Measurements from ENCODE around the gene RIPOR3.
"Not testable (repeated sequence)": the region's sequence is repeated elsewhere in the genome, so short reads cannot be mapped to it uniquely, and the experiment has no call there.

The RIPOR3 gene

DNA sequence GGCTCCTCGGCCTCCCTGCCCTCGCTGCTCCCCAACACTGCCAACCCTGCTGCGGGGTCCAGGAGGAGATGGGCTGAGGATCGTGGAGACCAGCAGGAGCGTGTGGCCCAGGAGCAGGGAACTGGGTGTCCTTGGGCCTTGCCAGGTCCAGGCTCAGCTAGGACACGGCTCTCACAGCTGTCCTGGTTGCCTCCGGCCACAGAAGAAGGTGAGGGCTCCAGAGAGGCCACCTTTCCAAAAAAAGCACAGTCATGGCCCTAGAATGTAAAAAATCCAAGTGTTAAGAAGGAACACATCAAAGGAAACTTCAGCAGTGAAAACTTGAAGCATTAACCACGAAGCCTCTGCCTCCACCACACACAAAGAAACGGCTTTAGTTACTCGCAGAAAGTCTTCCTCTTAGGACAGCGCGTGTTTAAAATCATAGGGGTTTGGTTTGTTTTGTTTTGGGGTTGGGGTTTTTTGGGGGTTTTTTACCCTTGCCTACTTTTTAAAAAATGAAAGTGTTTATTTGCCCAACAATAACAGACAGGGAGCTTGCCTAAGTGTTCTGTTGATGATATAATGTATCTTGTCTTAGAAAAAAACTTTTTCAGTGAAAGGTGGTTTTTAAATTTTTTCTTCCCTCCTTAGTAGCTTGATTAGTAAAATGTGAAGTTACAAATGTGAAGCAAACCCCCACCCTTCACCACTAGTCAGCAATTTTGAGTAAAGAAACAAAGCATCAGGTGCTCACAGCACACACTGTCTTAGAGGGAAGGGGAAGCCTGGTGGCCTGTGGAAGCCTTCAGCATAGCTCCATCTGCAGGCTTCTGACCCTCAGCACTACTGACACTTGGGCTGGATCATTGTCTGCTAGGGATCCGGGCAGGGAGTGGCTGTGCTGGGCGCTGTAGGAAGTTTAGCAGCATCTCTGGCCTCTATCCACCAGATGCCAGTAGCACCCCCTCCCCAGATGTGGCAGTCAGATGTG, 121.2 kb downstream of the RIPOR3 start:
- FAIRE-seq, result no peak

DNA sequence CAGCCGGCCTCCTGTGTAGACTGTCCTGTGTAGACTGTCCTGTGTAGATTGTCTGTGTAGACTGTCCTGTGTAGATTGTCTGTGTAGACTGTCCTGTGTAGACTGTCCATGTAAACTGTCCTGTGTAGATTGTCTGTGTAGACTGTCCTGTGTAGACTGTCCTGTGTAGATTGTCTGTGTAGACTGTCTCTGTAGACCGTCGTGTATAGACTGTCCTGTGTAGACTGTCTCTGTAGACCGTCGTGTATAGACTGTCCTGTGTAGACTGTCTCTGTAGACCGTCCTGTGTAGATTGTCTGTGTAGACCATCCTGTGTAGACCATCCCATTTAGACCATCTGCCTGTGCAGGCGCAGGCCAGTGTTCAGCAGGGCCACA, 121.9 kb downstream of the RIPOR3 start:
- not testable (repeated sequence) for FAIRE-seq

DNA sequence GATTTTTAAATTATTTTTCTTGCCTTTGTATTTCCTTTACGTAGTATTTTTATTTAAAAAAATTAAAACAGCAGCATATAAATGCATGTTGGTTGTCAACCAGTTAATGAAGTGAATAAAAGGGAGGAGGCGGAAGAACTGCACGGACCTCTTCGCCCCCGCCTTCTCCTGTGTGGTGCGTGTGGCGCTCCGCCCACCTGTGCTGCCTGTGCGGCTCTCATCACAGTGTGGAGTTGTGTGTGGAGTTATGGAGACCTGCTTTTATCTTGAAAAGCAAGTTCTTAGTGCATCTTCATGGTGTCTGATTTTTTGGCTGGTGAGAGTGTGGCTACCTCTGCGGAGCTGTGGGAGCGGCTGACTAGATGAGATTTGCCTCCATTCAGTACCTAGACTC, 122.8 kb downstream of the RIPOR3 start:
- FAIRE-seq, result no peak

DNA sequence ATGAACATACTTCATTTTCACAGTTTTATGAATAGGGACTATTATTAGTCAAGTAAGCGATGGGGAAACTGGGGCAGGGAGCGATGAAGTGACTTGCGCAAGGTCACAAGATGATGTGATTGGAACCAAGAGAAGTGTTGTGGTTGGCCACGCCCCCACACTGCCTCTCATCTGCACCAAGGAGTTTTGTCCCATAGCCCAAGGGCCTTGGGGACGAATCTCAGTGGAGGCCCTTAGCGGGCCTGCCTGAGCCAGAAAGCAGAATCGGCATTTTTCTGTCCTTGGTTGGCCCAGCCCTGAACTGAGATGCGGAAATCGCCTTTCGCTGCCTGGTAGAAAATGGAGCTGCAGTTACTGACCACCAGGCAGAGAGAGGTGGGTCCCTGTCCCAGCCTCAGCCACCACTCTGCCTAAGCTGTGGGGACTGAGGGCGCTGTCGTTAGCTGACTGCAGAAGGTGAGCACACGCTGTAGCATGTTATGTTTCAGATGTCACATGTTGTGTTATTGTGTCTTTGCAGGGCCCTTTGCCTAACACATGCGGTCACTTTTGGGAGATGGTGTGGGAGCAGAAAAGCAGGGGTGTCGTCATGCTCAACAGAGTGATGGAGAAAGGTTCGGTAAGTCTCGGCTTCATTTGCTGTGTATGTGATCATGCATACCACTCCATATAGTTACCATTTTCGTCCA, 123.3 kb downstream of the RIPOR3 start:
- FAIRE-seq, result no peak

DNA sequence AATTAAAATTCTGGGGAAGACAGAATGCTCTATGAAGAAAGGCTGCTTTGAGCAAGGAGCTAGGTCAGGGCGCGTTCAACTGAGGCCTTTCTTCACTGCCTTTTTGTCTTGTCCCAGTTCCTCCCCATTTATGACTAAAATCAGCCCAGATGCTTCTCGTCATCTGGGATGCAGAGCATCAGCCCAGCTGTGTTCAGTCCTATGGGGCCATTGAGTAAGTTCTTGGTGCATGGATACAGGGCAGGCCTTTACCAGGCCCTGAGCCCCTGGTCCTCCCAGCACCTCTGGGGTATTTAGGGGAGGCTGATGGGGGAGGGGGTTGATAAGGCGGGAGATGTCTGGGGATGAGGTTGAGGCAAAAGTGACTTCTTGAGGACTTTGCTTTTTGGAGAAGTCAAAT, 125.5 kb downstream of the RIPOR3 start:
- FAIRE-seq, result no peak

DNA sequence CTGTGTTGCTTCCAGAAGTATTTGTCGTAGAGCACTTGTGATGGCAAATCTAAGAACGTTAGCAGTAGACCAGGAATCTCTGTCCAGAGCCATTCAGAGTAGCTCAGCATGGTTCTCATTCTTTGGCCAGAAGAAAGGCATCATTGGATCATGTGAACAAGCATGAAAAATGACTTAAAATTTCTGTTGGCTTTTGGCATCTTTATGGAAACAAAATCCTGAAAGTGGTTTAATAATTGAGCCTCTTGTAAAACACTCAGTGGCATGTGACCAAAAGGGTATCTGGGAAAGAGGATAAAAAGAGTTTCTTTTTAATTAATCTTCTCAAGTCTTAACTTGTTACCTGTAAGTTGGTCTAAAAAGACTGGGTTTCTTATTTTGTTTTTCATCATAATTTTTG, 126.0 kb downstream of the RIPOR3 start:
- no peak for FAIRE-seq

DNA sequence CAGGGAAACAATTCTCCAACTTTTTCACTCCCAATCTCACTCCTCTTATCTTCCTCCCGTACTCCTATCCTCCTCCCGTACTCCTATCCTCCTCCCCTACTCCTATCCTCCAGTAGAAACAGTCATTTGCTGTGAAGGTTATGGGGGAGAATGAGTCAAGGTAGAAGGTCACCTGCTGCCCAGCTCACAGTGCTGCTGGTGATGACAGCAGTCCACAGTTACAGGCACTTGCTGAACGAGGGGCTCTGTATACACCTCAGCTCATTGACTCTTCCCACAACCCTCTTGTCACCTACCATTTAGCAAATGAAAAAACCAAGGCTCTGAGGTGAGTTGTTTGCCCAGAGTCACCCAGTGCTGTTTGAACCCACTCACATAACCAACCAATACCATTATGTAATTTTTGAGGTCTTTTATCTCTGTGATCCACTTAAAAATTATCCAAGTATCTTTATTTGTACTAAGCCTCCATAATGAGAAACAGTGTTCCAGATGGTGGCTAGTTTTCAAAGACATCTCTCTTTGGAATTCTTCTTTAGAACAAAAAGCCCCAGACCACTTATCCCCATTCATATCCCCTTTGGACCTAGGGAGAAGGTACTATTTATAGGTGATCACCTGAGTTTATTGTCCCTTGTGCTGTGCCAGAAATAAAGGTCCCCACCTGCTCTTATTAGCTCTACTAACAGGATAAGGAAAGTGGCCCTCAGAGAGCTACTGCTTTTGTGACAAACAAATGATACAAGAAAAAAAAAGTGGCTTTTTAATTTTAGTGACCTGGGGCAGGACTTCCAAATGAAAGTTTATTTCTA, 128.0 kb downstream of the RIPOR3 start:
- no peak for FAIRE-seq

DNA sequence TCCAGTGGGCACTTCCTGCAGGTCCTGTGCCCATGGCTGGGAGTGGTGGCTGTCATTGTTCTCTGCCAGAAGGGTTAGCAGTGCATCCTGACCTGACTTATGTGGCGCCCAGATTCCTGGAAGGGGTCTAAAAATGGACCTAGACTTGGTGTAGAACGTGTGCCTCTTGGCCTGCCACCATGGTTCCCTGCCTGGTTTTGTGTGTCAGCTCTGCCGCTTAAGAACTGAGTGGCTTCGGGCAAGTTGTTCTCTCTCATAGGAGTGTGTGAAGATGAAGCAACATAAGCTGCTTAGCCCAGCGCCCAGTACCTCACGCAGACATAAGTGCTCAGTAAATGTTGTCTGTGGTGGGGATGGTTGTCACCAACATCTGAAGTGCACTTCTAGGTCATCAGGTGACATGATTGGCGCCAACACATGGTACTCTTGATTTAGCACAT, 129.1 kb downstream of the RIPOR3 start:
- no peak for FAIRE-seq

DNA sequence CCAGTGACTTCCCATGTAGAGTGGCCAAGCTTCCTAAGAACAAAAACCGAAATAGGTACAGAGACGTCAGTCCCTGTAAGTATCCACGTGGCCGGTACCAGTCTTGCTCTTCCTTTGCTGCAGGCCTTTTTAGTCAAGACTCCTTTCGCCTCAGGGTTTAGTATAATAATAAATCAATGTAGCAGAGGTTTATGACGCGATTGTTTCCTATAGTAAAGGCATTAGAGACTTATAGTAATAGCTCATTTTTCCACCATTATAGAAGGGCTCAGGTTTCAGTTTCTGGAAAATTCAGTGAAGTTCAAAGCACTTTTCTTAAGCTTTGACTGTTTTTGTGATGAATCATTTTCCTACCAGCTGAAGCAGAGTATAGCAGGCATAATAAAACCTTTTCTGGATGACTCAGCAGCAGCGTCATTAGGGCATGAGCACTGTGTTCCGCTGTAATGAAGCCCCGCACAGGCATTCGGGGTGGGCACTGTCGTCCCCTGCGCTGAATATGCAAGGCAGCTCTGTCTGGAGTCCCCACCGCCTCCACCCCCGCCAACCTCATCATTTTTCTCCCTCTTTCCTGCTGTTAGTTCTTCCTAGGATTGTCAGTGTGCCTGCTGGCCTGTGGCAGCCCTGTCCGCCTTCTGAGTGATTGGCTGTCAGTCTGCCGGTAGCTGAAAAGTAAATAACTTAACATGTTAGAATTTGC, 129.8 kb downstream of the RIPOR3 start:
- no peak for FAIRE-seq

DNA sequence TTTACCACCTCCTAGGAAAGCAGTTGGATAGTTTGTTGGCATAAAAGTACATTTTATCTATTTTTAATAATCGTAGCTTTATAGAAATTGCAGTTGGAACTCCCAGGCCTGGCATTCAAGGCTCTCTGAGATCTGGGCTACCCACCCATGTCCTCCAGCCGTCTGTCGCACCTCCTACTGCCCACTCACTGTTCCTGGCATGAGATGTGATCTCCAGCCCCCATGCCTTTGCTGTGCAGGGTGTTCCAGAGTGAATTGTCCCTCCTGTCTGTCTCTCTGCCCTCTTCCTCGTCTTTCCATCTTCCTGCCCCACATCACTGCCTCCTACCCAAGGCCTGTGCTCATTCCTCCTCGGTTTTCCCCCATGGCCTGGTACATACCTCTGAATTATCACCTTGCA, 130.5 kb downstream of the RIPOR3 start:
- no peak for FAIRE-seq

DNA sequence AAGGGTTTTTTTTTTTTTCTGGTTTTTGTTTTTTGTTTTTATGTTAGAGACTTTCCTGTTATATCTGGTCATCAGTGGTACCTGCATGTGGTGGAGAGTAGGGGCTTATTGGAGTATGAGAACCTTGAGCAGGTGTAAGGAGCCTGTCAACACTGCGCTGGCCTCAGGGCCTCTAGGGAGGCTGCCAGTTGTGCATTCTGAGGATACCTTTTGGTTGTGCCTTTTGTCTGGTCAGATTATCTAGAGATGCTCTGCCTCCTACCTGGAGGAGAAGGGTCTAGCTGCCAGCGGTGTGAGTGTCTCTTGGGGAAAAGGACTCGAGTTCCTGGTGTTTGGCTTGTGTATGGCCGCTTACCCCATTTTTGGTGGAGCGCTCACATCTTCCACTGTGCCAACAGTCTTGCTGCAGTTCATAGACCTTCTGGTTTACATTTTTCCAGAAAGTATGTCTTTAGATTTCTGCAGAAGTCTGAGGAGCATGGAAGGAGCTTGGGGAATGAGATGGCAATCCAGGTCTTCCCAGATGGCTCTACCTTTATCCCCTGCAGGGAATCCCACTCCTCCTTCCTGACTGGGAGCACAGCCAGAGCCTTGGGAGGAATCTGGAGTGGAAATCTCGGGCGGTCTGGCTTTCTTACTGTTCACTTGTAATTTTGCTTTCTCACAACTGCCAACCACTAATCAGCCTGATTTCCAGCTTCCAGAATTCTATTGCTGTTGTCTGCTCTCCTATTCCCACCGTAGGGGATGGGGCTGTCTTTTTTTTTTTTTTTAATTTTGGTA, 131.3 kb downstream of the RIPOR3 start:
- no peak for FAIRE-seq

DNA sequence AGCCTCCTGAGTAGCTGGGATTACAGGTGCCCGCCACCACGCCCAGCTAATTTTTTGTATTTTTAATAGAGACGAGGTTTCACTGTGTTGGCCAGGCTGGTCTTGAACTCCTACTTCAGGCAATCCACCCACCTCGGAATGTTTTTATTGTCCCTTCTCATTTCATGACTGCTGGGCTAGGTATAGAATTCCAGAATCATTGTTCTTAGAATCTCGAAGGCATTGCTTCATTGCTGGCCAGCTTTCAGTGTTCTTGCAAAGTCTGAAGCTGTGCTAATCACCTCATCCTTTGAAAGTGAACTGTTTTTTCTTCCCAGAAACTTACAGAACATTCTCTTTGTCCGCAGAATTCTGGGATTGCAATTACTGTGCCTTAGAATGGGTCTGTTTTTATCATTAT, 132.2 kb downstream of the RIPOR3 start:
- FAIRE-seq, result no peak

DNA sequence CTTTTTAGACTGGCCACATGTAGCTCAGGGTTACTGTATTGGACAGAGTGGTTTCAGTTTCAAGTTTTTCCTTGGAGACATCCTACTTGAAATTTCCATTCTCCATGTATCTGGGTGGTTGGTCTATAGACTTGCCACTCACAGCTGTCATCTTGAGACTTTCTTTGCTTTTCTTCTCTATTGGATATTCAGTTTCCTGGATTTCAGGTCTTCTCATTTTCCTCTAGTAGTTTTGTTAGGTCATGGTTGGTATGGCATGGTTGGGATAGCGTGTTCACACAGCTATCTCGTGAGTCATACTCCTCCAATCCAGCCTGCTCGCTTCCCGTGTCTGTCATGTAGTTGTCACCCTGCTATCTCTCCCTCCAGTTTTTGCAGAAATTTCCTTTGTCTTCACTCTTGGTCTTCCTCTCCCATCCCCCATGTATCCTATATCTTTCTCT, 132.8 kb downstream of the RIPOR3 start:
- FAIRE-seq, result no peak

DNA sequence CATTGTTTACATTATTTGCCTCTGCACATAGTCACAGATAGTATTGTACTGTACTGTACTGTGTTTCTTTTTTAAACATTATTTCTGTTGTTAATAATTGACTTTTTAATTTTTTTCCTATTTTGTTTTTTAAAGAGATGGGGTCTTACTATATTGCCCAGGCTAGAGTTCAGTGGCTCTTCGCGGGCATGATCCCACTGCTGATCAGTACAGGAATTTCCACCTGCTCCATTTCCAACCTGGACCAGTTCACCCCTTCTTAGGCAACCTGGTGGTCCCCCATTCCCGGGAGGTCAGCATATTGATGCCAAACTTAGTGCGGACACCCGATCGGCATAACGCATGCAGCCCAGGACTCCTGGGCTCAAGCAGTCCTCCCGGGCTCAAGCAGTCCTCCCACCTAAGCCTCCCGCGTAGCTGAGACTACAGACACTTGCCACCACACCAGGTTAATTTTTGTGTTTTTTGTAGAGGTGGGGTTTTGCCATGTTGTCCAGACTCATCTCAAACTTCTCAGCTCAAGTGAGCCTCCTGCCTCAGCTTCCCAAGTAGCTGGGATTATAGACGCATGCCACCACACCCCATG, 133.7 kb downstream of the RIPOR3 start:
- no peak for FAIRE-seq

DNA sequence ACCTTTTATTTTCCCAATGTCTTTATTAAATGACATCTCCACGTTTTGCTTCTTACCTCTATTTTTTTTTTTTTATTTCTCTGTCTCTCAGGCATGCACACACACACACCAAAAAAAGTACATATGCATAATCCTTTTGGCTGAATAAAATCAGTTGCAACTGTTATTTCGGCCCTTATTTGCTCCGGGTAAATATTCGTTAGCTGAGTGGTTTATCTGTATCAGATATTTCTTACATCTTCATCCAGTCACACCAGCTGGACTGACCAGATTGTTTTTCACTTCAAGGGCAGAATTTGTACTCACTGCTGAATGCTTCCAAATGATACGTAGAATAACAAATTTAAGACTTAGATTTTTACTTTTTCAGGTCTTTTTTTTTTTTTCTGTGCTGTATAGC, 135.7 kb downstream of the RIPOR3 start:
- no peak for FAIRE-seq

DNA sequence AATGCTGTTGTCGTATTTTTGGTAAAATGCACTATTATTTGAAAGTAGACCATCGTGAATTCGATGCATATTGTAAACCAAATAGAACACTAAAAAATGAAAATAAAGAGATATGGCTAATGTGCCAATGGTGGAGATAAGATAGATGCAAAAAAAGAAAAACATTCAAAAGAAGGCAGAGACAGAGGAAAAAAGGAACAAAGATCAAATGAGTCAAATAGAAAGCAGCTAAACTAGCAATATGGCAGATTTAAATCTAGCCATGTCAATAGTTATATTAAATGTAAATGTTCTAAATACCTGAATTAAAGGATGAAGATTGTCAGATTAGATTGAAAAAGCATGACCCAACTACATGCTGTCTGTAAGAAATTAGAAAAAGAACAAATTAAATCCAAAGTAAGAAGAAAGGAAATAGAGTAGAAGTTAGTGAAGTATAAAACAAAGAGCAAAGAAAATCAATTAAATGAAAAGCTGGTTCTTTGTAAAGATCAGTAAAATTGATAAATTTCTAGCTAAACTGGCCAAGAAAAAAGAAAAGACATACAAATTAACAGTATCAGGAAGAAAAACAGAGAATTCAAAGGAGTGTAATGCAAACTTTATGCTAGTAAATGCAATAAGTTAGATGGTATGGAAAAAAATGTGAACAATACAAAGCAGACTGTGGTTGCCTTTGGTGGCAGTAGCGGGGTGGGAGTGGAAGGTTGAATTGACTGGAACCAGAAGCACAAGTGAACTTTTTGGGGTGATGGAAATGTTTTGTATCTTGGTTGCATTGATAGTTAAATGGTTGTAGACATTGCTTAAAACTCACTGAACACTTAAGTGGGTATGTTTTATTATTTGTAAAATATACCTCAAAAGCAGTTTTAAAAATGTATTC, 136.4 kb downstream of the RIPOR3 start:
- FAIRE-seq, result no peak

DNA sequence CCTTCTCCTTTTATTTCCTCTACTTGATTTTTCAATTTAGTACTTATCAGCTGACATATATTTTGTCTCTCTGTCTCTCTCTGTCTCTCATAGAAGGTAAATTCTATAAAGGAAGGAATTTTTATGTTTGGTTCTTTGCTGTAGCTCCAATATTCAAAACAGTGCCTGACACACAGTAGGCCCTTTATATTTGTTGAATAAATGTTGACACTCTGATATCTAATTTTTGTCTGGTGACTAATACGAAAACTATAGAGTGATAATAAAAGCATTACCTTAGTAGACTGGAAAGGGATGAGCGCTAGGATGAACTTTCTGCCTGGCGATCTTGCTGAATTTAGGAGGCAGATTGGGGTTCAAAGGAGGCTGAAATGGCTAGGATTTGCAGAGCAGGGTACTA, 138.4 kb downstream of the RIPOR3 start:
- FAIRE-seq, result no peak

DNA sequence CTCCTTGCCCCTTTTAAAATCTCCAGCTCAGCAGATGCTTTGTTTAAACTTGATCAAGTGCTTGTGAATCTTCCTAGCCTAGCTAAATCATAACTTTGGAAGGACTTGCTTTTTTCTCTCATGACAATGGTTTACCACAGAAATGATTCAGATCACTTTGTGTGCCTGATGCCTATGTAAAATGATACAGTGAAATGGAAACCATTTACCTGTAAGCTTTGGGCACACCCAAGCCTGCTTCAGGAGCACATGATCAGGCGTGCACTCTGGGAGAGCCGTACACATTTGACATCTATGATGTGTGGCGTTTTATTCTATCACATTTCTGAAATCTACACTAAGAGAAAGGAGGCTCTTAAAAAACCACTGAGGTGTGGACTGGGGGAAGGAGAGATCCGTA, 140.1 kb downstream of the RIPOR3 start:
- FAIRE-seq, result no peak

DNA sequence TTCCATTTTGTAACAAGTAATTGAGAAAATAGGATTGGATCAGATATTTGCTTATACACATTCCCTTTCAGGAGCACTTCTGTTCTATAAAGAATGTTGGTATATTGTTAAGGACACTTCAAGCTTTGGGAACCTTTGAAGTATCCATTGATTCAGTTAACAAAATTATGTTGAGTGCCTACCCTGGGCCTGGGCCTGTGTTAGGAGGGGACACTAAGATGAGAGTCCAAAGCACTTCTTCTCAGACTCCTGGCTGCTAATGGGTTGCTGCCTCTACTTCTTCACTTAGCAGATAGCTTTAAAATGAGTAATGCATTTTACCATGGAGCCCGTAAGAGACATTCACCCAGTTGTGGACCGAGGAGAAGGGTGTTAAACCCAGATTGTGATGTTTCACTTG, 140.8 kb downstream of the RIPOR3 start:
- FAIRE-seq, result no peak

DNA sequence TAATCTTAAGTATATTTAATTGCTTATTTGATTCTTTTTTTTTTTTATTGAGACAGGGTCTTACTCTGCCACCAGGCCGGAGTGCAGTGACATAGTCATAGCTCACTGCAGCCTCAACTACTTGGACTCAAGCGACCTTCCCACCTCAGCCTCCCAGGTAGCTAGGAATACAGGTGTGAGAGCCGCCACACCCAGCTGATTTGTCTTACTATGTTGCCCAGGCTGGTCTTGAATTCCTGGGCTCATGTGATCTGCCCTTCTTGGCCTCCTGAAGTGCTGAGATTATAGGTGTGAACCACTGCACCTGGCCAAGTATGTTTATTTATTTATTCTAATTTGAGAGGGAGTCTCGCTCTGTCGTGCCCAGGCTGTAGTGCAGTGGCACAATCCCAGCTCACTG, 142.9 kb downstream of the RIPOR3 start:
- FAIRE-seq, result no peak

Data from colon (tissue), 2 donors.